SU-DHL-6 (cell line): Measurements from ENCODE around the gene DAO.

ENCODE experiments used
- H2AFZ ChIP-seq: fragments of 200-600 bp; sonication (generic); 2 replicates; pipeline ENCODE4 v1.6.1; 2014; ENCODE audit warnings: low read depth, mild to moderate bottlenecking, moderate library complexity, mixed read lengths, antibody characterized with exemption, low read length; ENCODE audit not compliant: severe bottlenecking
- H3F3A ChIP-seq: fragments of 200-600 bp; shearing (Covaris generic); 2 replicates; pipeline ENCODE4 v1.6.0; 2016; ENCODE audit warnings: antibody characterized with exemption, mild to moderate bottlenecking; ENCODE audit not compliant: insufficient read depth
- H3K27ac ChIP-seq: fragments of 200-600 bp; sonication (generic); 2 replicates; pipeline ENCODE4 v1.5.1; 2016; ENCODE audit warnings: low read depth, mild to moderate bottlenecking, low read length, moderate library complexity, mixed read lengths
- H3K27me3 ChIP-seq: fragments of 200-600 bp; sonication (generic), shearing (Covaris generic); 2 replicates; pipeline ENCODE4 v1.6.0; 2014; ENCODE audit warnings: mild to moderate bottlenecking, low read length
- H3K36me3 ChIP-seq: fragments of 200-600 bp; sonication (generic); 2 replicates; pipeline ENCODE4 v1.6.1; 2014; ENCODE audit warnings: mild to moderate bottlenecking, low read length, mixed read lengths
- H3K4me2 ChIP-seq: fragments of 300-600, 200-600 bp; shearing (Covaris generic), sonication (generic); 2 replicates; pipeline ENCODE4 v1.6.0; 2014; ENCODE audit warnings: low read length, low read depth, mild to moderate bottlenecking; ENCODE audit not compliant: poor library complexity, severe bottlenecking
- H3K4me3 ChIP-seq: fragments of 200-600 bp; sonication (generic); 2 replicates; pipeline ENCODE4 v1.5.1; 2014; ENCODE audit warnings: antibody characterized with exemption, low read length, mild to moderate bottlenecking, mixed read lengths; ENCODE audit not compliant: insufficient read depth, poor library complexity, severe bottlenecking
- H3K79me2 ChIP-seq: fragments of 200-600 bp; sonication (generic); 2 replicates; pipeline ENCODE4 v1.6.1; 2014; ENCODE audit warnings: mild to moderate bottlenecking, low read length, moderate library complexity; ENCODE audit not compliant: insufficient read depth
- H3K9ac ChIP-seq: fragments of 200-600 bp; sonication (generic); 2 replicates; pipeline ENCODE4 v1.7.0; 2014; ENCODE audit warnings: mild to moderate bottlenecking, low read length
- H3K9me2 ChIP-seq: fragments of 200-600 bp; sonication (generic); replicated peaks from 2 replicates; pipeline ENCODE4 v1.6.1; 2014; ENCODE audit warnings: low read length; ENCODE audit not compliant: insufficient read depth
- H3K9me3 ChIP-seq: fragments of 200-600 bp; sonication (generic); 2 replicates; pipeline ENCODE4 v1.6.1; 2014; ENCODE audit warnings: low read length, mixed read lengths; ENCODE audit not compliant: insufficient read depth
- H4K20me1 ChIP-seq: fragments of 200-600 bp; sonication (generic); 2 replicates; pipeline ENCODE4 v1.6.1; 2014; ENCODE audit warnings: low read depth, mild to moderate bottlenecking, antibody characterized with exemption, low read length, moderate library complexity, mixed read lengths
- CTCF ChIP-seq: fragments of 200-600 bp; sonication (generic); IDR thresholded peaks from one replicate; pipeline ENCODE4 v1.5.1; 2017; ENCODE audit warnings: antibody characterized with exemption, mild to moderate bottlenecking, low read length, moderate library complexity; ENCODE audit not compliant: insufficient read depth, poor library complexity, severe bottlenecking
- EZH2phosphoT487 ChIP-seq: fragments of 200-600 bp; sonication (generic), shearing (Covaris generic); conservative IDR thresholded peaks from 2 replicates; pipeline ENCODE4 v1.6.1; 2018; ENCODE audit warnings: mild to moderate bottlenecking, antibody characterized with exemption, low read length, moderate library complexity, mixed read lengths

DAO gene

GRCh38 chr12:108853426-108853825 is 26.5 kb upstream of the DAO start:
- H3K9ac ChIP-seq: no peak overlapping the region
- no peak overlapping the region for H3K27ac ChIP-seq
- H3K4me3 ChIP-seq: no peak overlapping the region
- H3F3A ChIP-seq: peaks cover 4% of the 10 kb centered on the region; the same call in 1 of the 2 replicates
- no peak overlapping the region for H2AFZ ChIP-seq
- H3K27me3 ChIP-seq: no peaks in the 10 kb centered on the region
- no peak for TF ChIP-seq EZH2phosphoT487
- no peaks in the 10 kb centered on the region for H3K36me3 ChIP-seq
- 0 out of 2 replicates have a peak, but pooled peaks cover 5% of the 10 kb centered on the region for H3K9me3 ChIP-seq
- H3K4me2 ChIP-seq: no peak overlapping the region
- no peaks in the 10 kb centered on the region for H4K20me1 ChIP-seq
- no peaks in the 10 kb centered on the region for H3K9me2 ChIP-seq
- no peaks in the 10 kb centered on the region for H3K79me2 ChIP-seq

- no peaks in the 10 kb centered on the region for H4K20me1 ChIP-seq
- H3K27me3 ChIP-seq: no peaks in the 10 kb centered on the region
- no peak overlapping the region for H2AFZ ChIP-seq
- H3K9me2 ChIP-seq: no peaks in the 10 kb centered on the region
- no peak overlapping the region for H3K4me2 ChIP-seq
- no peak overlapping the region for H3K27ac ChIP-seq
- H3K9me3 ChIP-seq: 0 out of 2 replicates have a peak, but pooled peaks cover 5% of the 10 kb centered on the region
- H3K4me3 ChIP-seq: no peak overlapping the region
- TF ChIP-seq CTCF: no peak
- no peak for TF ChIP-seq EZH2phosphoT487
- peaks cover 4% of the 10 kb centered on the region; the same call in 1 of the 2 replicates for H3F3A ChIP-seq
- no peaks in the 10 kb centered on the region for H3K79me2 ChIP-seq
- no peaks in the 10 kb centered on the region for H3K36me3 ChIP-seq
- no peak overlapping the region for H3K9ac ChIP-seq
These were observed 25.9 kb upstream of the DAO start for GRCh38 chr12:108853981-108854446.

- H3K36me3 ChIP-seq: no peaks in the 10 kb centered on the region
- H3K4me3 ChIP-seq: no peak overlapping the region
- no peaks in the 10 kb centered on the region for H3K9me2 ChIP-seq
- H2AFZ ChIP-seq: no peak overlapping the region
- no peak overlapping the region for H3K27ac ChIP-seq
- no peak overlapping the region for H3K9ac ChIP-seq
- H4K20me1 ChIP-seq: no peaks in the 10 kb centered on the region
- H3K27me3 ChIP-seq: no peaks in the 10 kb centered on the region
- H3F3A ChIP-seq: peaks cover 4% of the 10 kb centered on the region; the same call in 1 of the 2 replicates
- TF ChIP-seq CTCF (no peak), EZH2phosphoT487 (no peak)
- H3K4me2 ChIP-seq: no peak overlapping the region
- H3K9me3 ChIP-seq: 0 out of 2 replicates have a peak, but pooled peaks cover 5% of the 10 kb centered on the region
- H3K79me2 ChIP-seq: no peaks in the 10 kb centered on the region
These were observed 25.2 kb upstream of the DAO start for GRCh38 chr12:108854451-108855283.
